Bronchial epithelial cell (primary cell): ENCODE data around the gene POLD1. TPM values are rescaled to one million over a fixed set of nuclear protein-coding genes. Genes with fewer than 3 reads are reported as not detected.

Source experiments
- DNase-seq: peaks from one replicate; pipeline ENCODE4 v3.0.0-alpha.2; 2010; ENCODE audit warnings: low read depth
- FAIRE-seq: peaks from 2 replicates; lab custom pipeline; 2011; peaks lifted over from hg19 to GRCh38; lab: Jason Lieb, UNC
- H3K27me3 ChIP-seq: 2 replicates; pipeline ENCODE4 v1.5.1; 2011; ENCODE audit warnings: low read length; ENCODE audit not compliant: control insufficient read depth, insufficient read depth
- H3K36me3 ChIP-seq: 2 replicates; pipeline ENCODE4 v1.5.1; 2011; ENCODE audit warnings: low read length; ENCODE audit not compliant: control insufficient read depth, insufficient read depth
- H3K4me3 ChIP-seq: 2 replicates; pipeline ENCODE4 v1.5.1; 2011; ENCODE audit warnings: mild to moderate bottlenecking, low read depth, low read length, control low read depth
- total RNA-seq: library from RNA; depleted of rRNA; stranded (reverse); fragments of >200 nt; gene quantifications from 2 replicates; pipeline ENCODE4 v1.2.1, GENCODE V29; 2014
- TF ChIP-seq, protein P1 (sequence below): IDR thresholded peaks from 2 replicates; pipeline ENCODE4 v1.5.1; 2011; ENCODE audit warnings: mild to moderate bottlenecking, moderate library complexity, low read length, control low read depth, inconsistent platforms; ENCODE audit not compliant: insufficient read depth, severe bottlenecking

POLD1 gene
- total RNA-seq, 1 donor from 2014 or later = 28.4 TPM

GRCh38 chr19:50431343-50432220 lies 47.4 kb downstream of the POLD1 start:
- Histone ChIP-seq H3K27me3 (no peaks in the 10 kb centered on the region), H3K36me3 (no peaks in the 10 kb centered on the region), H3K4me3 (peak overlapping the region; percentile 43)
- TF ChIP-seq, protein P1, sequence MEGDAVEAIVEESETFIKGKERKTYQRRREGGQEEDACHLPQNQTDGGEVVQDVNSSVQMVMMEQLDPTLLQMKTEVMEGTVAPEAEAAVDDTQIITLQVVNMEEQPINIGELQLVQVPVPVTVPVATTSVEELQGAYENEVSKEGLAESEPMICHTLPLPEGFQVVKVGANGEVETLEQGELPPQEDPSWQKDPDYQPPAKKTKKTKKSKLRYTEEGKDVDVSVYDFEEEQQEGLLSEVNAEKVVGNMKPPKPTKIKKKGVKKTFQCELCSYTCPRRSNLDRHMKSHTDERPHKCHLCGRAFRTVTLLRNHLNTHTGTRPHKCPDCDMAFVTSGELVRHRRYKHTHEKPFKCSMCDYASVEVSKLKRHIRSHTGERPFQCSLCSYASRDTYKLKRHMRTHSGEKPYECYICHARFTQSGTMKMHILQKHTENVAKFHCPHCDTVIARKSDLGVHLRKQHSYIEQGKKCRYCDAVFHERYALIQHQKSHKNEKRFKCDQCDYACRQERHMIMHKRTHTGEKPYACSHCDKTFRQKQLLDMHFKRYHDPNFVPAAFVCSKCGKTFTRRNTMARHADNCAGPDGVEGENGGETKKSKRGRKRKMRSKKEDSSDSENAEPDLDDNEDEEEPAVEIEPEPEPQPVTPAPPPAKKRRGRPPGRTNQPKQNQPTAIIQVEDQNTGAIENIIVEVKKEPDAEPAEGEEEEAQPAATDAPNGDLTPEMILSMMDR = no peak
- no peak for FAIRE-seq
- peak; percentile 52 for DNase-seq

DNA sequence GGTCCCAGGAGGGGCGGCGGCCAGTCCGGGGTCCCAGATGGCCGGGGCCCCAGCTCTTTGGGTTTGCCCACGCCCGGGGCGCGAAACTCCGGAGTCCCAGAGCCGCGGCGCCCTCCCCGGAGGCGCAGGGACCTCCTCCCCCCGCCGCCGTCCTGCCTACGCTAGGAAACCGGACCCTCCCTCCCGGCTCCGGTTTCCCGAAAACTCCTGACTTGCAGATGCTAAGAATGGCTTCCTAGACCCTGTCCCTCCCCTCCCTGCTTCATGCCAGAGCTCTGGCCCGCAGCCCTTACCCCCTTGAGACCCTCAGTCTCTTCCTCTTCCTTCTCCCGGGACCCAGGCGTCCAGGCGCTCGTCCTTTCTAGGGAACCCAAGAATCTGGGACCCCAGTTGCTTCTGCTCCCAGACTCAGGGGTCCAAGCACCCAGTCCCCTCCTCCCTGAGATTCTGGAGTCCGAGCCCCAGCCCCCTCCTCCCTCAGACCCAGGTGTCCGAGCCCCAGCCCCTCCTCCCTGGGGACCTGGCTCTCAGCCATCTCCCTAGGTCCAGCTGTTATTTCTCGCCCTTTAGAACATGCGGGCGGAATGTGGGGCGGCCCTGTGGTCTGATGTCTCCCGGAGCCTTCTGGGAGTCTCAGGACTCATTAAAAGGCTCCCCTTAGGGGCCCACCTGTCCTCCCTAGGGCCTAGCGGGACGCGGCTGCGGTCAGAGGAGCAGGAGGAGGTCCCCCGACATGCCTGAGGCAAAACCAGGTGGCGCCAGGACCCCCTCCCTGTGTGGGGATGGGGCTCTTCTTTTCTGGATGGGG lies 48.3 kb downstream of the POLD1 start, which contains the start of gene MYBPC2:
Gene MYBPC2, plus strand, starts transcription at position 672 of the 808 bp plus-strand sequence. Its CDS starts 62 bp downstream, at position 734.
- TF ChIP-seq, protein P1 = no peak
- Histone ChIP-seq H3K4me3 (peak within 1 kb of the TSS; percentile 43), H3K36me3 (no peaks in the 10 kb centered on the region), H3K27me3 (no peaks in the 10 kb centered on the region)
- DNase-seq (no peak), FAIRE-seq (no peak)

DNA sequence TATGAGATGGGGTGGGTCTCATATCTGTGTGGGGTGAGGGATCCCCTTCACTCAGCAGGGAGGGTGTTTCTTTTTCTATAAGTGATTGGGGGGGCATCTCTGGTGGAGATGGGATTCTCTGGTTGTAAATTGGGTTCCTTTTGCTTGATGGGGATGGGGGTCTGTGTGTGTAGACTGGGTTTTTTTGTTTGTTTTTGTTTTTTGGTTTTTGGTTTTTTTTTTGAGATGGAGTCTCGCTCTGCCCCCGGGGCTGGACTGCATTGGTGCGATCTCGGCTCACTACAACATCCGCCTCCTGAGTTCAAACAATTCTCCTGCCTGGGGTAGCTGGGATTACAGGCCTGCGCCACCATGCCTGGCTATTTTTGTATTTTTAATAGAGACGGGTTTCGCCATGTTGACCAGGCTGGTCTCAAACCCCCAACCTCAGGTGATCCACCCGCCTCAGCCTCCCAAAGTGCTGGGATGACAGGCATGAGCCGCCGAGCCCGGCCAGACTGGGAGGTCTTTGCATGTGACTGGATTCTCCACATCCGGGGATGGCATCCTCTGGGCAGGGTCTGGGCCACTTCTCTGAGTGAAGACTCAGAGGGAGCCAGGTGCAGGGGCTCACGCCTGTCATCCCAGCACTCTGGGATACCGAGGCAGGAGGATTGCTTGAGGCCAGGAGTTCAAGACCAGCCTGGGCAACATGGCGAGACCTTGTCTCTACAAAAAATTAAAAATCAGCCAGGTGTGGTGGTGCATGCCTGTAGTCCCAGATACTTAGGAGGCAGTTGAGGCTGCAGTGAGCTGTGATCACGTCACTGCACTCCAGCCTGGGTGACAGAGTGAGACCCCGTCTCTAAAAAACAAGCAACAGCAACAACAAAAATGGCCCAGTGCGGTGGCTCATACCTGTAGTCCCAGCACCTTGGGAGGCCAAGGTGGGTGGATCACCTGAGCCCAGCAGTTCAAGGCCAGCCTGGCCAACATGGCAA lies 49.3 kb downstream of the POLD1 start:
- FAIRE-seq (no peak), DNase-seq (no peak)
- TF ChIP-seq, protein P1 = no peak
- H3K27me3 ChIP-seq = no peaks in the 10 kb centered on the region
- H3K36me3 ChIP-seq = no peaks in the 10 kb centered on the region
- no peak overlapping the region for H3K4me3 ChIP-seq

GRCh38 chr19:50434525-50434924 lies 50.4 kb downstream of the POLD1 start:
- FAIRE-seq (no peak), DNase-seq (no peak)
- Histone ChIP-seq H3K36me3 (no peaks in the 10 kb centered on the region), H3K27me3 (no peaks in the 10 kb centered on the region), H3K4me3 (no peak overlapping the region)
- TF ChIP-seq, protein P1 = no peak

- TF ChIP-seq, protein P1 = no peak
- Histone ChIP-seq H3K27me3 (no peaks in the 10 kb centered on the region), H3K36me3 (no peaks in the 10 kb centered on the region), H3K4me3 (no peak overlapping the region)
- no peak for FAIRE-seq
- no peak for DNase-seq
These were observed 51.1 kb downstream of the POLD1 start for GRCh38 chr19:50435221-50435620.
